Neural progenitor cell (in vitro differentiated cells): Measurements from ENCODE around the gene LRRC74A.

ENCODE experiments used
- CTCF ChIP-seq: fragments of 200-600 bp; sonication (generic); IDR thresholded peaks from 2 replicates; pipeline ENCODE4 v1.5.1; 2017; ENCODE audit warnings: antibody characterized with exemption, mild to moderate bottlenecking
- EZH2phosphoT487 ChIP-seq: fragments of 200-600 bp; sonication (generic); IDR thresholded peaks from 2 replicates; pipeline ENCODE4 v1.6.1; 2017; ENCODE audit warnings: antibody characterized with exemption

GRCh38 chr14:76836029-76836630 is 9.9 kb downstream of the LRRC74A start:
- TF ChIP-seq CTCF (no peak), EZH2phosphoT487 (no peak)
